ENCODE measurements around the gene HERC2.
"Not testable (repeated sequence)": the region's sequence is repeated elsewhere in the genome, so short reads cannot be mapped to it uniquely, and the experiment has no call there.

Gene HERC2

DNA sequence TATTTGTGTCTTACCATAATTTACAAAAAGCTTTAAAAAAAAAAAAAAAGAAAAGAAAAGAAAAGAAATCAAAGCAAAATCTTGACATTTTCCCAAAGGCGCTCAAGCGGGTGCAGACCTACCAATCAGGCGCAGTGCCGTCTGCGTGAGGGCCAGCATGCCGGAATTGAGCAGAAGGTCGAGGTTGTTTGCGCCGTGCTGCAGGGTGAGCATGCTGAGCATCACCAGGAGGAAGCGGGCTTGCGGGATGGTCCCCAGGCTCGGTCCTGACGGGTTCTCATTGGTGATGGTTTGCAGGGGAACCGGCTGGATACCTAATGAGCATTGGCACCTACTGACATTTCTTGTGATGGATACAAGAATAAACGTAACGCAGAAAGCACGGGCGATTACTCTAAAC lies 93.9 kb downstream of the HERC2 start:
- TF ChIP-seq, protein P1, sequence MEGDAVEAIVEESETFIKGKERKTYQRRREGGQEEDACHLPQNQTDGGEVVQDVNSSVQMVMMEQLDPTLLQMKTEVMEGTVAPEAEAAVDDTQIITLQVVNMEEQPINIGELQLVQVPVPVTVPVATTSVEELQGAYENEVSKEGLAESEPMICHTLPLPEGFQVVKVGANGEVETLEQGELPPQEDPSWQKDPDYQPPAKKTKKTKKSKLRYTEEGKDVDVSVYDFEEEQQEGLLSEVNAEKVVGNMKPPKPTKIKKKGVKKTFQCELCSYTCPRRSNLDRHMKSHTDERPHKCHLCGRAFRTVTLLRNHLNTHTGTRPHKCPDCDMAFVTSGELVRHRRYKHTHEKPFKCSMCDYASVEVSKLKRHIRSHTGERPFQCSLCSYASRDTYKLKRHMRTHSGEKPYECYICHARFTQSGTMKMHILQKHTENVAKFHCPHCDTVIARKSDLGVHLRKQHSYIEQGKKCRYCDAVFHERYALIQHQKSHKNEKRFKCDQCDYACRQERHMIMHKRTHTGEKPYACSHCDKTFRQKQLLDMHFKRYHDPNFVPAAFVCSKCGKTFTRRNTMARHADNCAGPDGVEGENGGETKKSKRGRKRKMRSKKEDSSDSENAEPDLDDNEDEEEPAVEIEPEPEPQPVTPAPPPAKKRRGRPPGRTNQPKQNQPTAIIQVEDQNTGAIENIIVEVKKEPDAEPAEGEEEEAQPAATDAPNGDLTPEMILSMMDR (IDR thresholded peaks at IDR 0.05; ENCODE audit: poor library complexity, severe bottlenecking): no peak
- Histone ChIP-seq H3K36me3 (ENCODE audit: low read depth) (peaks cover 72% of the 10 kb centered on the region), H3K4me1 (ENCODE audit: insufficient read depth, poor library complexity, severe bottlenecking) (no peaks in the 10 kb centered on the region), H3K4me3 (ENCODE audit: severe bottlenecking) (no peak overlapping the region), H3K27me3 (ENCODE audit: insufficient read depth, poor library complexity, severe bottlenecking) (no peaks in the 10 kb centered on the region), H3K9me3 (ENCODE audit: severe bottlenecking) (no peaks in the 10 kb centered on the region), H3K27ac (ENCODE audit: poor library complexity, severe bottlenecking) (no peak overlapping the region)
- ATAC-seq (ENCODE audit: low read depth) (no peak), DNase-seq (ENCODE audit: low spot score) (no peak)

GRCh38 chr15:28227303-28227702 lies 94.7 kb downstream of the HERC2 start:
- not testable (repeated sequence) for ATAC-seq (ENCODE audit: low read depth); H3K9me3 ChIP-seq (ENCODE audit: severe bottlenecking); DNase-seq (ENCODE audit: low spot score); H3K4me1 ChIP-seq (ENCODE audit: insufficient read depth, poor library complexity, severe bottlenecking); H3K27me3 ChIP-seq (ENCODE audit: insufficient read depth, poor library complexity, severe bottlenecking); H3K4me3 ChIP-seq (ENCODE audit: severe bottlenecking); H3K27ac ChIP-seq (ENCODE audit: poor library complexity, severe bottlenecking)
- H3K36me3 ChIP-seq (ENCODE audit: low read depth): peaks cover 68% of the 10 kb centered on the region
- TF ChIP-seq, protein P1 (IDR thresholded peaks at IDR 0.05; ENCODE audit: poor library complexity, severe bottlenecking): peak; percentile 78

- ATAC-seq (ENCODE audit: low read depth); DNase-seq (ENCODE audit: low spot score); H3K4me1 ChIP-seq (ENCODE audit: insufficient read depth, poor library complexity, severe bottlenecking); H3K27ac ChIP-seq (ENCODE audit: poor library complexity, severe bottlenecking); H3K4me3 ChIP-seq (ENCODE audit: severe bottlenecking); H3K27me3 ChIP-seq (ENCODE audit: insufficient read depth, poor library complexity, severe bottlenecking); H3K9me3 ChIP-seq (ENCODE audit: severe bottlenecking): not testable (repeated sequence)
- peaks cover 63% of the 10 kb centered on the region for H3K36me3 ChIP-seq (ENCODE audit: low read depth)
These were observed 99.4 kb downstream of the HERC2 start for GRCh38 chr15:28222612-28223011.

- H3K4me1 ChIP-seq (ENCODE audit: insufficient read depth, poor library complexity, severe bottlenecking); H3K9me3 ChIP-seq (ENCODE audit: severe bottlenecking); ATAC-seq (ENCODE audit: low read depth); DNase-seq (ENCODE audit: low spot score); H3K4me3 ChIP-seq (ENCODE audit: severe bottlenecking); H3K27me3 ChIP-seq (ENCODE audit: insufficient read depth, poor library complexity, severe bottlenecking); H3K27ac ChIP-seq (ENCODE audit: poor library complexity, severe bottlenecking): not testable (repeated sequence)
- peaks cover 55% of the 10 kb centered on the region for H3K36me3 ChIP-seq (ENCODE audit: low read depth)
These were observed 100.3 kb downstream of the HERC2 start for GRCh38 chr15:28221696-28222095.

- H3K27me3 ChIP-seq (ENCODE audit: insufficient read depth, poor library complexity, severe bottlenecking): no peaks in the 10 kb centered on the region
- TF ChIP-seq, protein P1 (IDR thresholded peaks at IDR 0.05; ENCODE audit: poor library complexity, severe bottlenecking): no peak
- H3K27ac ChIP-seq (ENCODE audit: poor library complexity, severe bottlenecking): no peak overlapping the region
- DNase-seq (ENCODE audit: low spot score) (no peak), ATAC-seq (ENCODE audit: low read depth) (no peak)
- no peak overlapping the region for H3K4me3 ChIP-seq (ENCODE audit: severe bottlenecking)
- H3K36me3 ChIP-seq (ENCODE audit: low read depth): peaks cover 45% of the 10 kb centered on the region
- no peaks in the 10 kb centered on the region for H3K4me1 ChIP-seq (ENCODE audit: insufficient read depth, poor library complexity, severe bottlenecking)
- no peaks in the 10 kb centered on the region for H3K9me3 ChIP-seq (ENCODE audit: severe bottlenecking)
These were observed 102.9 kb downstream of the HERC2 start for GRCh38 chr15:28219116-28219515.

DNA sequence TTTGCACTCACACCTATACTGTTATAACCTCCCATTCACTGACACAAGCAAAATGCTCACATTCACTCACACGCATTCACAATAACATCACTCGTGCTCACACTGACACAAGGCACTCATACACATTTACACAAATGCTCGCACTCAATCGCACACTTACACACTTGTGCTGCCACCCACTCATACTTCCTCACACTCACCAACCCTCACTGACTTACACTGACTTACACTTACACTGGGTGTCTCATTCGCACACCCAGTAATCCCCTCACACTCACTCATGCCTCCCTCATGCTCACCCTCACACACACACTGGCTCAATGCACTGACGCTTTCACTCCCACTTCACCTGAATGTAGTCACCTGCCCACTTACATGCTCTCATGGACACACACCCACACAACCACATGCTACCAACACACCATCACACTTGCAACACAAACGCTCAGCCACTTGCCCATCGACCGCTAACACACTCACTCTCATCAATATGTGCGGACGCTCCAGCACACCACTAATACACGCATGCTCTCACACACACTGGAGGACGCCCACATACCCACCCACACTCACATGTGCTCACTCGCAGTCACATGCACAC lies 104.9 kb downstream of the HERC2 start:
- not testable (repeated sequence) for ATAC-seq (ENCODE audit: low read depth); H3K9me3 ChIP-seq (ENCODE audit: severe bottlenecking); H3K4me1 ChIP-seq (ENCODE audit: insufficient read depth, poor library complexity, severe bottlenecking)

GRCh38 chr15:28215521-28215920 lies 106.5 kb downstream of the HERC2 start:
- not testable (repeated sequence) for H3K4me1 ChIP-seq (ENCODE audit: insufficient read depth, poor library complexity, severe bottlenecking); H3K4me3 ChIP-seq (ENCODE audit: severe bottlenecking); H3K27me3 ChIP-seq (ENCODE audit: insufficient read depth, poor library complexity, severe bottlenecking); H3K9me3 ChIP-seq (ENCODE audit: severe bottlenecking); ATAC-seq (ENCODE audit: low read depth); H3K27ac ChIP-seq (ENCODE audit: poor library complexity, severe bottlenecking); DNase-seq (ENCODE audit: low spot score)
- H3K36me3 ChIP-seq (ENCODE audit: low read depth): peaks cover 39% of the 10 kb centered on the region

More for the DNA sequence above, 104.9 kb downstream of the HERC2 start:
- H3K36me3 ChIP-seq (ENCODE audit: low read depth): peaks cover 39% of the 10 kb centered on the region
- H3K4me3 ChIP-seq (ENCODE audit: severe bottlenecking); H3K27me3 ChIP-seq (ENCODE audit: insufficient read depth, poor library complexity, severe bottlenecking); H3K27ac ChIP-seq (ENCODE audit: poor library complexity, severe bottlenecking); DNase-seq (ENCODE audit: low spot score): not testable (repeated sequence)

- H3K27me3 ChIP-seq (ENCODE audit: insufficient read depth, poor library complexity, severe bottlenecking); H3K4me1 ChIP-seq (ENCODE audit: insufficient read depth, poor library complexity, severe bottlenecking); H3K27ac ChIP-seq (ENCODE audit: poor library complexity, severe bottlenecking); H3K9me3 ChIP-seq (ENCODE audit: severe bottlenecking); H3K4me3 ChIP-seq (ENCODE audit: severe bottlenecking); DNase-seq (ENCODE audit: low spot score); ATAC-seq (ENCODE audit: low read depth): not testable (repeated sequence)
- peaks cover 38% of the 10 kb centered on the region for H3K36me3 ChIP-seq (ENCODE audit: low read depth)
These were observed 107.8 kb downstream of the HERC2 start for GRCh38 chr15:28214006-28214790.

- H3K9me3 ChIP-seq (ENCODE audit: severe bottlenecking); ATAC-seq (ENCODE audit: low read depth); H3K27ac ChIP-seq (ENCODE audit: poor library complexity, severe bottlenecking); DNase-seq (ENCODE audit: low spot score); H3K4me3 ChIP-seq (ENCODE audit: severe bottlenecking); H3K4me1 ChIP-seq (ENCODE audit: insufficient read depth, poor library complexity, severe bottlenecking); H3K27me3 ChIP-seq (ENCODE audit: insufficient read depth, poor library complexity, severe bottlenecking): not testable (repeated sequence)
- H3K36me3 ChIP-seq (ENCODE audit: low read depth): peaks cover 34% of the 10 kb centered on the region
These were observed 108.6 kb downstream of the HERC2 start for GRCh38 chr15:28213393-28213792.
